ENCODE measurements around the gene POLR1F.

Gene POLR1F

GRCh38 chr7:19648791-19649190 lies 60.0 kb downstream of the POLR1F start:
- no peaks in the 10 kb centered on the region for H3K27me3 ChIP-seq (replicated peaks; ENCODE audit: control insufficient read depth, insufficient read depth, low read length)
- DNase-seq (ENCODE audit: extremely low read depth, insufficient read length) = no peak
- TF ChIP-seq CTCF (IDR thresholded peaks at IDR 0.05; ENCODE audit: insufficient read depth, low read length, poor library complexity, severe bottlenecking) = no peak
- H3K36me3 ChIP-seq (ENCODE audit: control insufficient read depth, insufficient read depth, low read length) = no peaks in the 10 kb centered on the region
- no peak overlapping the region for H3K4me3 ChIP-seq (replicated peaks; ENCODE audit: low read depth, low read length)
